ENCODE data around the gene CLTCL1.
A peak's percentile ranks its signal among the peaks of the same experiment; 100 is the strongest.

The CLTCL1 gene

DNA sequence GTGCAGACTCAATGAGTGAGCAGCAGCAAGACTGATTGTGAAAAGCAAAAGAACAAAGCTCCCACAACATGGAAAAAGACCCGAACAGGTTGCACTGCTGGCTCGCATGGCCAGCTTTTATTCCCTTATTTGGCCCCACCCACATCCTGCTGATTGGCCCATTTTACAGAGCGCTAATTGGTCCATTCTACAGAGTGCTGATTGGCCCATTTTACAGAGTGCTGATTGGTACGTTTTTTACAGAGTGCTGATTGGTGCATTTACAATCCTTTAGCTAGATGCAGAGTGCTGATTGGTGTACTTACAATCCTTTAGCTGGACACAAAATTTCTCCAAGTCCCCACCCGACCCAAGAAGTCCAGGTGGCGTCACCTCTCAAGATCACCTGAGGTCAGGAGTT, 97.6 kb downstream of the CLTCL1 start:
- no peak for DNase-seq

DNA sequence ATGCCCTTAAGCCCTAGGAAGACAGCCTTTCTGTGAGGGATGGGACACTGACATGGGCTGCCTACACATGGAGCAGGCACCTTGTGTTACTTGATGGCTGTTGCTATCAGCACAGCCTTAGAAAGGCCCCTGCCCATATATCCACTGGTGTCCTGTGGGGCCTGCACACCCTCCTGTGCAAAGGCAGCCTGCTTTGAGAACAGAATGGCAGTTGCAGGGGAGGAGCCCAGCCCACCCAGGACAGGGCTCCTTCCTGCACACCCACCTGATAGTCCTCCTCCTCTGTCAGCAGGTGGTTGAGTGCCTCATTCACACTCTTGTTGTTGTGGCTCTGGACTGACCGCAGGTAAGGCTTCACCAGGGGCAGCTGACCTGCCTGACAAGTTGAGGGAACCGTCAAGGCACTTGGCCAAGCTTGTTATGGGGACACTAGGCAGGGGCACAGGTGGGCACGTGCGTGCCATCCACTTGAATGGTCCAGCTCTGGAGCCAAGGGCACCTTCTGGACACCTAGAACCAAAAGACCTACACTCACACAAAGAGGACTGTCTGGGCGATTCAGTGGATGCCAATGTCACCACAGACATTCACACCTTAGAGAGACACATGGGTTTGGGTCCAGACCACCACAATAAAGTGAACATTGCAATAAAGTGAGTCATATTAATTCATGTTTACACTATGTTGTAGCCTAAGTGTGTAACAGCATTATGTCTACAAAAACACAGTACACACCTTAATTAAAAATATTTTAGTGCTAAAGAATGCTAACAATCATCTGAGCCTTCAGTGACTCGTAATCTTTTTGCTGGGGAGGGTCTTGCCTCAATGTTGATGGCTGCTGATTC, 103.6 kb downstream of the CLTCL1 start:
- DNase-seq: no peak

DNA sequence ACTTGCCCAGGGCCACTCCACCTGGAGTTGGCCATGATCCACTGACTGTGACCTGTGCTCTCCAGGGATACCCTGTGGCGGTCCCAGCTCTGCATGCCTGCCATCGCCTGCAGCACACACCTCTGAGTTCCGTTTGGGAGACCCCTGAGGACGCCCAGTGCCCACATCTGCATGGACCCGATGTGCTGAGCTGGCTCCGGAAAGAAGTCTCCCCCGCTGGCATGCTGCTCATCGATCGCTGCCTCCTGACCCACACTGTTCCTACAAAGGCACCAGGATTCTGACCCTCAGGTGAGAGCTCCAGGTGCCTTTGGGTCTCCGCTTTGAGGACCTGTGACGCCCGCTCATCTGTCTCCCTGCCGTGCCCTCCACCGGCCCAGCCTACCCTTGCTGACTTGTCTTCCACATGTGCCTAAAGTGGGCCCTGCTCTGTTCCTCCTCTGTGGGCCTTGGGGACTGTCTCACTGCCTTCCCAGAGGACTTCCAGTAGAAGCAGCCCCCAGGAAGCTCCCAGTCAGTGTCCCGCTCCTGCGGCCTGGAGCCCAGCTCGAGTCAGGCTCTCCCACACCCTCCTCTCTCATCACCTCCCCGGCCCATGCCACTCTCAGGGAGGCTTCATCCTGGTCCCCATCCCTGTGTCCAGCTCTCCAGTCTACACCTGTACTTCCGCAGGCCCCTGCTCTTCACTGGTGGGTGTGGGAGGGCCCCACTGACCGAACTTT, 107.1 kb downstream of the CLTCL1 start:
- DNase-seq: no peak

DNA sequence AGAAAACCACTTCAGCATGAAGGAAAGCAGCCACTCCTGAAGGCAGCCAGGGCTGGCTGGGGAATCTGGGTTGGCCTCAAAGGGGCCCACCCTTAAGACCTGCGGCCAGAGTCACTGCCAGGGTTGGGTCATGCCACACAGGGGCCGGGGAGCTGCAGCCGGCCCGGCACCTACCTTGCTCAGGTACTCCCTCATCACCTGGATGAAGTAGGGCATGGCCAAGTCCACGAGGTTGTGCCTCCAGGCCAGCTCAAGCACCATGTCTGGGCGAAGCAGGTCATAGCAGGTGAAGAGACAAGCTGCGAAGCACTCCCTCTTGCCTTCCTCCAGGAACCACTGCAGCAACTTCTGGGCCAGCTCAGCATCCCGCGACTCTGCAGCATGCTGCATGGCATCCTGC, 108.3 kb downstream of the CLTCL1 start:
- DNase-seq: no peak

DNA sequence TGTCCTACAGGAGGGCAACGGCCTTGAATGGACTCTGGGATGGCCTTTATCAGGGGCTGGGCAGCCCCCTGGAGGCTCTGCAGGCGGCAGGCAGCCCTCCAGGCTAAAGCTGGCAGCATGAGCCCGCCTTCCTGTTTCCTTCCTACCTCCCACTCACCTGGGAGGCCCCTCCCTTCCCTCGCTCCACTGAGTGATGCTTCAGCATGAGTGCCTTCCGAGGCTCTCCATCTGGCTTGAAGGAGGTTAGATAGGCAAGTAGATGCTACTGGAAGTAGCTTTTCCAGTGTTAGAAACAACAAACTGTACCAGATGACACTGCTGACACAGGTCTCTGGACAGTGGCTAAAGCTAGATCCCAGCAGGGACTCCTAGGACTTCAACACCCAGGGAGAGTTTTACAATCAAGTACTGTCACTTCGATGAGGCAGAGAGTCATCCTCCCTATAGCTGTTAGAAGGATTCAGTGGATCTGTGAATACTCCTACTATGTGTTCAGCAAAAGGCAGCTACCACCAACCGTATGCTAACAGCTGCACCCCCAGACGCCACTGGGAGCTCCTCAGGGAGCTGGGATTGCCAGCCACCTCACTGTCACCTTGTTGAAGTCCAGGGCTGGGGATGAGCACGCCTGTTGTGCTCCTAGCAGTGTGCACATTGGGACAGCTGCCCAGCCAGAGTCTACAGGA, 108.9 kb downstream of the CLTCL1 start:
- no peak for DNase-seq

DNA sequence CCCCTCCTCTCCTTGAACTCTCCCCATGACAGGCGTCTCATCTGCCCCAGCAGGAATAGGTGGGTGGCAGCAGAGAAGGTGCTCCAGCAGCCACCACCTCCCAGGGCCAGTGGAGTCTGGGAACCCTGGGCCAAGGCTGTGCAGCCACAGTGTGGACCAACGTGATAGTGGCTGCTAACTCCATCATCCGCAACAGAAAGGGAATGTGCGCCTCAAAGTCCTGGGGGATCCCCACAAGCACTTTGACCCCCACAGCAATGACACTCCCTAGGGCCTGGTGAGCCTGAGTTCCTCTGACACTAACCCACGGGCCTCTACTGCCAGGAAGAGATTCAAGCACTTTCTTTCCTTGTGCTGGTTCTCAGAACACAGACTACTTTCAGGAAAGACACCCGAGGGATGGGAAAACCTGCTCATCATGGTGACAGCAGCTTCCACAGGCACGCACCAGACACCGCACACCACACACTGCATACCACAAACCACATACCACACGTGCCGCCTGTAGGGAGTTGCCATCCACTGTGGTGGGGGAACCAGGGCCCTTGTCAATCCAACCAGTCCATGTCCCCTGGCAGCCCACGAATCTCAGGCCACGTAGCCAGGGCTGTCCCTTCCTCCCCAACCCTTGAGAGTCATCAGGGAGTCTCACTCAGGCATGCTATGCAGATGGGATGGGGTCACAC, 109.6 kb downstream of the CLTCL1 start:
- no peak for DNase-seq

DNA sequence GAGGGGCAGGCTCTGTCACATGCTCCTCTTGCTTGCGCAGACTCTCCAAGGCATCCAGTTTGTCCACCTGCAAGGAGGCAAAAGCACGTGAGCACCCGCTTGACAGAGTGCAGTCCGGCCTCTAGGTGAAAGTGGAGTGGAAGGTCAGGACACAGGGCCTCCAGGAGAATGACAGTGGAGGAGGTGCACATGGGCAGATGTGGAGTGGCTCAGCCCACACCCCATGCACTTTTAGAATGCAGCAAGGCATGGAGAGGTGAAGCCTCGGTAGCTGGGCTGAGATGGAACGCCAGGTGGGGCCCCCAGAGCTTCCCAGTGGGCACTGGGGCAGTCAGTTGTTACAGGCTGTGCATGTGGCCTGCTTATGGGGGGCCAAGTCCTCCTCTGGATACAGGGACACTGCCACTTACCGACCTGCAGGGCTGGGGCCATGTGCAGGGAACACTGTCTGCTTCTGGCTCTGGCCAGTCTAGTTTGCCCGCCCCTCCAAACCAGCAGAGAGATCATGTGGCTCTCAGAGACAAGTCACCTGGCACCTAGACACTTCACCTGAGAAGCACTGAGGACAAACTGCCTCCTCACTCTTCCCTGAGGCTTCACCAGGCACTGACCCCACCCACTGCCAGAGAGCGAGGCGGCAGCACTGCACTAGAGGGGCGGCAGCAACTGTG, 110.6 kb downstream of the CLTCL1 start:
- no peak for DNase-seq

DNA sequence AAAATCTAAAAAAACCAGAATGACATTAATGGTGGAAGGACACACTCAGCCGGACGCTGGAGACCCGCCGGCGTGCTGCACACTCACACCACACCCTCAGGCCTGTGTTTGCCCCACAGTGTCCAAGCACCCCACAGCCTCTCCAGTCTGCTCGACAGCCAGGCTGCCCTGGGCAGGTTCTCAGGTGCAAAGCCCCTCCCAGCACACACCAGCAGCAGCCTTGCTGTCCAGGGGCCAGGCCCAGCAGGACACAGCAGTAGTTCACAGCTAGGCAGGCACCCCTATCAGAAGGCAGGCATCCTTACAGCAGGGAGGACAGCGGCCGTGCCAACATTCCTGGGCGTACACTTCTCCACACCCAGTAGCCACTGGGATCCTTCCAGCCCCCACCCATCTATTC, 111.3 kb downstream of the CLTCL1 start:
- no peak for DNase-seq

DNA sequence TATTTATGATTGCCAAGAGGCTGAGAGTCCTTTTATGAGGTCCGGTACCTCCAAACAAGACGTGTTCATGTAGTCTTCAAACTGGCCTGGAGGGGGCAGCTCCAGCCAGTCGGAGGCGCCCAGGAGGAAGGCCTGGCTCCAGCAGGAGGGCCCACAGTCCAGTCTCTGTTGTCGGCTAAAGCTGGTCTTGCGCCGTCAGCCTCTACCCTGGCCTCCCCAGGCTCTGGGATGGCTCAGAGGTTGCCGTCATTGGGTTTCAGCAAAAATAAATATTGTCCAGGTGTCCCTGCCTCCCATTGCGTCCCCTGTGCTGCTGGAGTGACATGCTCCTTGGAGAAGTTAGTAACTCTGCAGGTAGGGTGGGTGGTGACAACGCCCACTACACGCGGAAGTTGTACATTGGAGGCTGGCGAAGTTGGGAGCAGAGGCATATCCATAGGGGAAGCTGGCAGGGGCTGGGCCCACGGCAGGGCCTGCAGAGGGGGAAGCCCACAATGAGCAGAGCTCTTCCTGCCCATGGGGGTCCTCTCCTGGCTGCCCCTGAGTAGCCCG, 111.9 kb downstream of the CLTCL1 start:
- DNase-seq: peak; percentile 80

DNA sequence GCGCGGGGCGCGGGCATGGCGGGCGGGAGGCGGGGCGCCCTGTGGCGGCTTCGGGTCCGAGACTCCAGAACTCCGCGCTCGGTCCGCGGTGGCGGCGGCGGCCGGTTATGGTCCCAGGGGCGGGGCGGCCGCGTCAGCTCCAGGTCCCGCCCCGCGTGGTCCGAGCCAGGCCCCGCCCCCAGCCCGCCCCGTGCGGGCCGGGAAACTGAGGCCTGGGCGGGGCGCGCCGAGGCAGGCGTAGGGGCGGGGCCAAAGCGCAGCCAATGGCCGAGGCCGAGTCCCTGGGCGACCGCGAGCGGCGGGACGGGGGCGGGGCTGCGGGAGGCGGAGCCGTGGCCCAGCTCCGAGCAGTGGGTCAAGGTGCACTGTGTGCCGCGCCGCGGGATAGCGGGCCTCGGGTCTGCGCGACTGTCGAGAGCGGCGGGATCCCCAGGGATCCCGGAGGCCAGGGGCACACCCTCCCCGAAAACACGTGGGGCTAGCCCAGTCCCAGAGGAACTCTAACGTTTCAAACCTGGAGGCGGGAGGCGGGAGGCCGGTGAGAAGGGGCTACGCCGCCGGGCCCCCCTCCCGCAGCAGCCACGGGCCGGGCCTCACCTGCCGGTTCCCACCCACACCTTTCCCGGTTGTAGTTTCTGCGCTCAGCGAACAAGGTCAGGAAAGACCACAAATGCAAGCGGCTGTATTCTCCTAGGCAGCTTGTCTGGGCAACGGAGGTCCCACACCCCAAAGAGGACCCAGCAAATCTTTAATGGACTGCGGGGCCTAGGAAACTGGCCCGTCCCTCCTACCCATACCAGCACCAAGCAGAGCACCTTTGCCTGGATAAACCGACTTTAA, 112.6 kb downstream of the CLTCL1 start, which contains the start of gene SLC25A1:
Gene SLC25A1 (minus strand): TSS at position 80 of the 840 bp plus-strand sequence. CDS start 63 bp downstream, at position 17.
- peak; percentile 95 for DNase-seq

DNA sequence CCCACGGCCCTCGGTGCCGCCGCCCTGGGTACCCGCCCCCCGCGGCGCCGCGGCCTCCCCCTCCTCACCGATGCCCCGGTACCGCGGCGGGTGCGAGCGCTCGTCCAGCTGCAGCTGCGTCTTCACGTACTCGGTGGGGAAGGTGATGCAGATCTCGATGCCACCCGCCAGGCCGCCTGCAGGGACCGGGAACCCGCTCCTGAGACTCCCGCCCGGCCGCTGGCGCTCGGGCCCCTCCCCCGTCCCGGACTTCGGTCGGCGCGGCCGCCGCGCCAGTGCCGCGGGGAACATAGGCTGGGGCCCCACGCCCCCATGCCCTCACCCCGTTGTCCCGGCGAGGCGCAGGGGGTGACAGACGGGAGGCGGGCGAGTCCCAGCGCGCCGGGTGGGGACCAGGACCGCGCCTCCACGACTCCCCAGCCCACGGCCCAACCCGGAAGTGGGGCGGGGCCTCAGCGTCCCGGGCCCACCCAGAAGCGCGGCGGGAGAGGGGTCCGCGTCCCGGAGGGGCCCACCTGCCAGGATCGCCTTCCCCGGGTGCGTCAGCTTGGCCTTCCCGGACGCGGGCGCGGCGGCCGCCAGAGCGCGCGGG, 113.4 kb downstream of the CLTCL1 start:
- peak; percentile 85 for DNase-seq

DNA sequence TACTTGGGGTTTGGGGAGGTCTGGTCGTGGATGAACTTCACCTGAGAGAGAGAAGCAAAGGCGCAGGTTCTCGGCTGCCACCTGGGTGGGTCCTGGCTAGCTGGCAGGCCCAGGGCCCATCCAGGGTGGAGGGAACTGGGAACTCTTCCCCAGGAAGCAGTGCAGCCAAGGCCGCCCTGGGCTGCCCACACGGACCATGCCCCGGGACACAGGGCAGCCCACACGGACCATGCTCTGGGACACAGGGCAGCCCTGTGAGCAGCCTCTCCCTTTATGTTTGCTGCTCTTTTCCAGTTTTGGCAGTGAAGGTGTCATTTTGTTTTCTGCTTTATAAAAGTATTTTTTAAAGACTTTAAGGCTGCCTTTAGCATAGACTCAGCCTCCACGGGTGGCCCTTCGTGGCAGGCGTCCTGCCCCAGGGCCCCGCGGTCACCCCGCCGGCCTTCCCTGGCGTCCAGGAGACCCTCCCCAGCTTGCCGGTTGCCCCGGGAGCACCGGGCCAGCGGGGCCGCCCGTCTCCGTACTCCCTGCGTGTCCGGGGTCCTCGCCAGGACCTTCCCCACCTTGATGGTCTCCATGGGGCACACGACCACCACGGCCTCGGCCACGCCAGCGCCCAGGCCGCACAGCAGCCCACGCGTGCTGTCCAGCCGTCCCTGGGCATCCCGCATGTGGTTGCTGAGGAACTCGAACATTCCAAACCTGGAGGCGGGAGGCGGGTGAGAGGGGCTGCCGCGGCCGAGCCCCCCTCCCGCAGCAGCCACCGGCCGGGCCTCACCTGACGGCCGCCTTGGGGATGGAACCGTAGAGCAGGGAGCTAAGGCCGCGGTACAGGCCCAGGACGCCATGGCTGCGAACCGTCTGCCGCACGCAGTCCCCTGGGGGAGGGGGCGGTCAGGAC, 114.1 kb downstream of the CLTCL1 start:
- no peak for DNase-seq

DNA sequence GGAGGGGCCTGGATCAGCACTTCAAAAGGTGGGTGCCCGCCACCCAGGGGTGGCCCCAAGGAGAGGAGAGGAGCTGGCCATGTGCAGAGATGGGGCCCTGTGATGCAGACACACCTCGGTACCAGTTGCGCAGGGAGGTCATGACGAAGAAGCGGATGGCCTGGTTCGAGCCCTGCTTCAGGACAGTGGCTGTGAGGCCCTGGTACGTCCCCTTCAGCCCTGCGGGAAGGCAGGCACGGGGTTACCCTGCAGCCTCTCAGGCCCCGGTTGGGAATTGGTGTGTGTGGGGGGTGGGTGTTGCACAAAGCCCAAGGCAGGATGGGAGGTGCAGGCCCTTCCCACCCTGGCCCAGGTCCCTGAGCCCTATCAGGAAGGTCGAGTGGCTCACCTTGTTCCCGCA, 114.8 kb downstream of the CLTCL1 start:
- DNase-seq: no peak

DNA sequence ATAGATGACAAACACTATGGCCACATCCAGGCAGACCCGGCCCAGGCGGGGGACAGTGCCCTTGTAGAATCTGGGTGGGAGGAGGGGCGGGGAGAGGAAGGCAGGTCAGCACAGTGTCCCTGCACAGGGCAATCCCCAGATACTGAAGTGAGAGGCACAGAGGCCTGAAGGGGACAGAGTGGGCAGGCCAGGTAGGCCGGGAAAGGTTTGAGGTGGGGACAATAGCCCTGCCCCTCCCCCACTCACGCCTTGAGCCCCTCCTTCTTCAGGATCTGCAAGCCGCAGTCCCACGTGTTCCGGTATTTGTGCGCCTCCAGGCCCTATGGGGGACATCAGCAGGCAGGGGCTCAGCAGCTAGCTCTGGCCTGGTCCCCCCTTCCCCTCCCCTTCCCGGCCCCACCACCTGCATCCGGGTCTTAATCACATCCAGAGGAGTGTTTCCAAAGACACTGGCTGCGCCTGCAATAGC, 115.3 kb downstream of the CLTCL1 start:
- no peak for DNase-seq

DNA sequence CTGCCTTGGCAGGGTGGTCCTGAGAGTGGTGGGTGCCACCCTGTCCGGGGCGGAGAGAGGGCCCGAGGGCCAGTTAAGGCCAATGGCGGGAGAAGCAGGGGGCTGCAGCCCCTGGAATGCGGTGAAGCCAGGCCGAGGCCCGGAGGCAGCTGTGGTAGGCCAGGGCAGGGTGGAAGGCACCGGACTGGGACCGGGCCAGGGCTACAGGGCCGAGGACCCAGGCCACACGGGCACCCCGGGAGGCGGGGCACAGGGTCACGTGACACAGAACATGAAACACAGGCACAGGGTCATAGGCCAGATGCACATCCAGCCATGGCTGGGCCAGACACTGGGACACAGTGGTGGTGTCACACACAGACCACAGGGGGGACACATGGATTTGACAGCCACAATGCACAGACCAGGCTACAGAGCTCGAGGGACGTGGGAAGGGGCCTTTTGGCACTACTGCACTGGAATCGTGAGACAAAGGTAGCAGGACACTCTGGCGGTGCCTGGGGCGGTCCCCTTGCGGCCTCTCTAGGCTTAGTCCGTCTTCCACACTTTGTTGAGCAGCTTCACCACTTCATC, 115.8 kb downstream of the CLTCL1 start:
- no peak for DNase-seq

DNA sequence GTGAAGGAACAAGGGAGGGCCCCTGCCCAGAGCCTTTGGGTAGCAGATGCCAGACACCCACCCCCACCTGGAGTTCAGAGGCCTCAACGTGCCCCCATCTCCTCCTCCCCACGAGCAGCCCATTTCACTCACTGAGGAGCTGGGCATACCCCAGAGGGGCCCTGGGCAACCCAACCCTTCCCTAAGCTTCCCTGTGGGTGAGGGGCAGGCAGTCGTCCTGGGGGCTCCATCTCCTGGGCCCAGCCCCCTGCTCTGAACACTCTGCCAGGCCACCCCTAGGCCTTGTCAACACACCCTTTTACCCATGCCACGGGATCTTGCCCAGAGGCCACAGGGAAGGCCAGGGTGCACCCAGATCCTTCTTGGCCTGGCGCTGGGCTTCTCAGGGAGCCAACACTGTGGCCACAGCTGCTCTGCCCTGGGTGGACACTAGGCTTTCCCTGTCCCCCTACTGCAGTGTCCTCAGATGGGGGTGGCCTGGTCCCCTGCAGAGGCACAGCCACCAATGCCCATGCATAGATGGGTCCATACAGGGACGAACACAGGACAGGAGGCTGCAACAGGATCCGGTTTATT, 116.4 kb downstream of the CLTCL1 start:
- no peak for DNase-seq

DNA sequence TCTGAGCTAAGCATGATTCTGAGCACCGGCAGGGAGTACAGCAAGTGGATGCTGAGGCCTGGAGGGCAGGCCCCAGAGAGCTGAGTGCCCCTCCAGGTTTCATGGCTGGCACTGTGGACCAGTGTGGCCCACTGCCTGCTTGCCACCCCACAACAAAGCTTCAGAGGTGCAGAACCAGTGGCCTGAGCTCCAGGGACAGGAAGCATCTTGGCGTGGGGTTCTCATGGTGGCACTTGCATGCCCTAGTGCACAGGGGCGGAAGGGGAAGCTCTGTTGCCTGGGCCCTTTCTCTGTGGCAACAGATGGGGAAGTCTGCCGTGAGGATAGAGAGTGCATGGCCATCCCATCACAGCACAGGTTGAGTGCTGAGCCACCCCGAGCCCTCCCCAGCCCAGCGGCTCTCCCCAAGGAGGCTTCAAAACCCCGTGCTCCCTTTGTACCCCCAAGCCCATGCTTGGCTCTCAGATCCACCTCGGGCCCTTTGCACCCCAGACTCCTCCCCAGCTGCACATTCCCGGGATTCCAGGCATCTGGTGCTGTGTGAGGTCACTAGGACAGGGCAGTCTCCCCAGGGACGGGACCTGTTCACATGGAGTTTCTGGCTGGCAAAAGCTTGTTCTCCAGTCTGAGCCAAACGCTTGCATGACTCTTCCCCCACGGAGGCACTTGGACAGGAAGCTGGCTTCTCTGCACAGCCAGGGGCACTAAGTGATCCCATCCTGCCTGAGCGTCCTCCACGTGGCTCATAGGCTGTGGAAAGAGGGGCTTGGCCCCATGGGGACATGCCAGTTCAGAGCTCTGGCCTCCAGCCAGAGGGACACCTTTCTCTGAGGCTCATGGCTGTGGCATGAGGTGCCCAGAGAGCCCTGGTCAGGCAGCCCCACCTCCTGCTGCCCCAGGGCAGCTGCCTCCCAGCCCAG, 117.2 kb downstream of the CLTCL1 start:
- no peak for DNase-seq
